GM19193 (cell line): Measurements from ENCODE around the gene ENSA.

ENCODE experiments used
- POLR2A ChIP-seq: IDR thresholded peaks from 4 replicates; pipeline ENCODE4 v1.6.1; 2011; ENCODE audit not compliant: insufficient read depth, insufficient read length; ENCODE audit errors: extremely low read depth

The ENSA gene

GRCh38 chr1:150579110-150579944 is 50.1 kb downstream of the ENSA start, which contains the start of gene MCL1:
MCL1 (minus strand) TSS chr1:150579610; CDS start chr1:150579530, 80 bp downstream.
- peak; percentile 99 for TF ChIP-seq POLR2A

GRCh38 chr1:150578272-150579109 is 50.9 kb downstream of the ENSA start:
- TF ChIP-seq POLR2A = no peak

GRCh38 chr1:150577557-150578271 is 51.7 kb downstream of the ENSA start:
- TF ChIP-seq POLR2A = no peak

GRCh38 chr1:150576794-150577556 is 52.4 kb downstream of the ENSA start:
- TF ChIP-seq POLR2A = no peak

- no peak for TF ChIP-seq POLR2A
Measured at GRCh38 chr1:150576367-150576711, 53.1 kb downstream of the ENSA start.

GRCh38 chr1:150575518-150576366 is 53.7 kb downstream of the ENSA start:
- TF ChIP-seq POLR2A = no peak

GRCh38 chr1:150575072-150575489 is 54.3 kb downstream of the ENSA start:
- peak; percentile 2 for TF ChIP-seq POLR2A

GRCh38 chr1:150574260-150575071 is 54.9 kb downstream of the ENSA start:
- peak; percentile 43 for TF ChIP-seq POLR2A

- TF ChIP-seq POLR2A = no peak
Measured at GRCh38 chr1:150572918-150573647, 56.3 kb downstream of the ENSA start.
